Kidney epithelial cell (primary cell): ENCODE results near the gene TRIM22. TPM values are rescaled to one million over a fixed set of nuclear protein-coding genes. Genes with fewer than 3 reads are reported as not detected.
"Not testable (repeated sequence)": the region's sequence is repeated elsewhere in the genome, so short reads cannot be mapped to it uniquely, and the experiment has no call there.

Source experiments
- DNase-seq: peaks from one replicate; pipeline ENCODE4 v3.0.0-alpha.2; 2010; ENCODE audit warnings: low read depth
- H3K27me3 ChIP-seq: 2 replicates; pipeline ENCODE4 v1.6.0; 2011; ENCODE audit warnings: low read length; ENCODE audit not compliant: control insufficient read depth, insufficient read depth
- H3K36me3 ChIP-seq: 2 replicates; pipeline ENCODE4 v1.5.1; 2011; ENCODE audit warnings: low read length; ENCODE audit not compliant: control insufficient read depth, insufficient read depth
- H3K4me3 ChIP-seq: 2 replicates; pipeline ENCODE4 v1.5.1; 2011; ENCODE audit warnings: low read depth, mild to moderate bottlenecking, control low read depth, low read length
- total RNA-seq: library from RNA; depleted of rRNA; stranded (reverse); fragments of >200 nt; gene quantifications from 2 replicates; pipeline ENCODE4 v1.2.3, GENCODE V29; 2015
- TF ChIP-seq, protein P1 (sequence below): IDR thresholded peaks from 2 replicates; pipeline ENCODE4 v1.5.1; 2011; ENCODE audit warnings: mild to moderate bottlenecking, moderate library complexity, low read length, control low read depth, inconsistent platforms; ENCODE audit not compliant: insufficient read depth, poor library complexity, severe bottlenecking

TRIM22 gene
- total RNA-seq, 1 donor from 2014 or later, result 23.4 TPM

DNA sequence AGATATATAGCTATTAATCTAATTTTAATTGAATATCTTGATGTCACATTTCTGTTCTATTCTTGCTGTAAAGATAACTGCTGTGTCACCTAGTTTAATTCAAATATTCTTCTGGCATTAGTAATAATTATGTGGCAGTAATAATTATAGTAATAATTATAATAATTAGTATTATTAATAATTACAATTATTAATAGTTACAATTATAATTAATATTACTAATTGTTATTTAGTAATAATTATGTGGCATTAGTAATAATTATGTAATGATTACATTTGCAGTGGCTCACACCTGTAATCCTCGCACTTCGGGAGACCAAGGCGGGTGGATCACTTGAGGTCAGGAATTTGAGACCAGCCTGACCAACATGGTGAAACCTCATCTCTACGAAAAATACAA, 3.2 kb upstream of the TRIM22 start:
- no peak for DNase-seq
- H3K27me3 ChIP-seq, result no peaks in the 10 kb centered on the region
- TF ChIP-seq, protein P1, sequence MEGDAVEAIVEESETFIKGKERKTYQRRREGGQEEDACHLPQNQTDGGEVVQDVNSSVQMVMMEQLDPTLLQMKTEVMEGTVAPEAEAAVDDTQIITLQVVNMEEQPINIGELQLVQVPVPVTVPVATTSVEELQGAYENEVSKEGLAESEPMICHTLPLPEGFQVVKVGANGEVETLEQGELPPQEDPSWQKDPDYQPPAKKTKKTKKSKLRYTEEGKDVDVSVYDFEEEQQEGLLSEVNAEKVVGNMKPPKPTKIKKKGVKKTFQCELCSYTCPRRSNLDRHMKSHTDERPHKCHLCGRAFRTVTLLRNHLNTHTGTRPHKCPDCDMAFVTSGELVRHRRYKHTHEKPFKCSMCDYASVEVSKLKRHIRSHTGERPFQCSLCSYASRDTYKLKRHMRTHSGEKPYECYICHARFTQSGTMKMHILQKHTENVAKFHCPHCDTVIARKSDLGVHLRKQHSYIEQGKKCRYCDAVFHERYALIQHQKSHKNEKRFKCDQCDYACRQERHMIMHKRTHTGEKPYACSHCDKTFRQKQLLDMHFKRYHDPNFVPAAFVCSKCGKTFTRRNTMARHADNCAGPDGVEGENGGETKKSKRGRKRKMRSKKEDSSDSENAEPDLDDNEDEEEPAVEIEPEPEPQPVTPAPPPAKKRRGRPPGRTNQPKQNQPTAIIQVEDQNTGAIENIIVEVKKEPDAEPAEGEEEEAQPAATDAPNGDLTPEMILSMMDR, result no peak

DNA sequence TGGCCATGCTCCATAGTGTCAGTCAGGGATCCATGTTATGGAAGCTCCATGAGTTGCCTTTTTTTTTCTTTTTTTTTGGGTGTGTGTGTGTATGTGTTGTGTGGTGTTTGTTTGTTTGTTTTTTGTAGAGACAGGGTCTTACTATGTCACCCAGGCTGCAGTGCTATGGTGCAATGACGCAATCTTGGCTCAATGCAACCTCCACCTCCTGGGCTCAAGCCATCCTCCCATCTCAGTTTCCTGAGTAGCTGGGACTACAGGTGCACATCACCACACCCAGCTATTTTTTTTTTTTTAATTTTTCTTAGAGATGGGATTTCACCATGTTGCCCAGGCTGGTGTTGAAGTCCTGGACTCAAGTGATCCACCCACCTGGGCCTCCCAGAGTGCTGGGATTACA, 1.1 kb upstream of the TRIM22 start:
- Histone ChIP-seq H3K36me3 (no peaks in the 10 kb centered on the region), H3K27me3 (no peaks in the 10 kb centered on the region), H3K4me3 (no peak overlapping the region)
- DNase-seq, result no peak
- TF ChIP-seq, protein P1, result no peak

More for the DNA sequence above, 3.2 kb upstream of the TRIM22 start:
- no peak overlapping the region for H3K4me3 ChIP-seq
- no peaks in the 10 kb centered on the region for H3K36me3 ChIP-seq

DNA sequence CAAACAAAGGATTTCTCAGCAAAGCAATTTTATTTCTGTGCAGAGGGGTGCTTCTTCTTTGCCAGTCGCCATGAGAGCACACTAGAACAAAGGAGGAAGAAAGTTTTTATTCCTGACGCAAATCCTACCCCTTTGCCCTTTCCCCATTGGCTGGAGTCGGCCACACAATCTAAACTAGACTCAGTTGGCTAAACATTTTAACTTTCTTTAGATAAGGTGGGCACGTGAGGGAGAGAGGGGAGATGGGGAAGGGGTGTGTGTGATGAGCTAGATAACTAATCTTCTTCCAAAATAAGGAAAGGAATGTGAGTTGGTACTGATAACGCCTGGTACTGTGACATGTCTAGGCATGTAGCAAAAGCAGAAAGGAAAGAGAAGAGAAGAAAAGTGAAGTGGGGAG, 626 bp downstream of the TRIM22 start:
- Histone ChIP-seq H3K27me3 (no peaks in the 10 kb centered on the region), H3K4me3 (peak overlapping the region; percentile 24), H3K36me3 (no peaks in the 10 kb centered on the region)
- TF ChIP-seq, protein P1, result no peak
- no peak for DNase-seq

DNA sequence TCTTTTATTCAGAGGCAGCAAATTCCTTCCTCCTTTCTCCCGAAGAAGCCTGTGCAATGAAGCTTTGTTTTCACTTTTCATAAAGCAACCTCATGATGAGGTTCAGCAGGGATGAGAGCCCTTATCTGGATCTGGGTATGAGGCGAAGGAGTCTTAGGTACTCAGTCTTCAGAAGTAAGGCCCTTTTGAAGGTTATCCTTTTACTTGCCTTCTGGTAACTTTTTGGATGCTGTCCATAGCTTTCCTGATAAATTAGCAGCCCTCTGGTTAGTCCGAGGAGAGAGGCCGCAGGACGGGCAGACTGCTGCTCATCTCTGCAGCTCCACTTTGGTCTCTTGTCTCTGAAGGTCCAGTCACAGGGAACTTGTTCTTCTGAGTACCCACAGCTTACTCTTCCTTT, 1.1 kb downstream of the TRIM22 start:
- H3K4me3 ChIP-seq, result peak overlapping the region; percentile 1
- TF ChIP-seq, protein P1, result no peak
- H3K27me3 ChIP-seq, result no peaks in the 10 kb centered on the region
- no peak for DNase-seq
- no peaks in the 10 kb centered on the region for H3K36me3 ChIP-seq

DNA sequence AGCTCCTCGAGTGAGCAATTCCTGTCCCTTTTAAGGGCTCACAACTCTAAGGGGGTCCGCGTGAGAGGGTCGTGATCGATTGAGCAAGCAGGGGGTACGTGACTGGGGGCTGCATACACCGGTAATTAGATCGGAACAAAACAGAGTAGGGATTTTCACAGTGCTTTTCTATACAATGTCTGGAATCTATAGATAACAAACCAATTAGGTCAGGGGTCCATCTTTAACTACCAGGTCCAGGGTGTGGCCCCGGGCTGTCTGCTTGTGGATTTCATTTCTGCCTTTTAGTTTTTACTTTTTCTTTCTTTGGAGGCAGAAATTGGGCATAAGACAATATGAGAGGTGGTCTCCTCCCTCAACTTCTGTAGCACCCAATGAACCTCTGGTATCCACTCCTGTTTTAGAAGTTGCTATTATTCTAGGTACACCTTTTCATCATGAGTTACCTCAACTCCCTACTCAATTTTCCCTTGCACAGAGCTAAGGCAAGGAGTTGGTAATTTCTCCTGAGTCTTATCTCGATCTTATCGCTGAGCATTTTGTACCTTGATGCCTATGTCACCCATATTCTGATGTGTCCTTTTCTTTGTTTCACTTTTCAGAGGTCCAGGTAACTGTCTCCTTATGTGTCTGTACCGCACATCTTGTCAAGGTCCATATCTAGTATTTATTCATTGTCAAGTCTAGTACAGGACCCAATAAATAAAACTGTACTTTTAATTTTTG, 1.8 kb downstream of the TRIM22 start:
- not testable (repeated sequence) for DNase-seq, H3K27me3 ChIP-seq, H3K36me3 ChIP-seq, H3K4me3 ChIP-seq

DNA sequence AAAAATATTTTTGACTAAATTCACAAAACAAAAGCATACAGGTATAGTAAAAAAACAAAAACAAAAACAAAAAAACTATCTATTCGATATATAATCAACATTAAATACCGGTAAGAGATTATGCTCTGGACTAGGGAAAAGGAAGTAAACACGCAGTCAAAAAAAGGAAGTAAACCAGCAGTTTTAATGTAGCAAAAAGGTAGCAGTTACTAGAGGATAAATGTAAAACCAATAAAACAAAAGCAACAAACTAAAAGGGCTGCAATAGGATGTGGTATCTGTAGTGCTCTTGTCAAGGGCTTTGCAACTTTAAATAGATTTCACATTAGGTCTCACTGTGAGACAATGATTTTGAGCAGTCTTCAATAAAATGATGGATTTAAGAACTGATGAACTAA, 2.4 kb downstream of the TRIM22 start:
- no peak for DNase-seq
- Histone ChIP-seq H3K4me3 (no peak overlapping the region), H3K27me3 (no peaks in the 10 kb centered on the region), H3K36me3 (no peaks in the 10 kb centered on the region)
- TF ChIP-seq, protein P1, result no peak
